Liver (tissue), 9 donors: ENCODE measurements around the gene NET1. TPM values are rescaled to one million over a fixed set of nuclear protein-coding genes. Genes with fewer than 3 reads are reported as not detected.

ENCODE experiments used
- DNase-seq: peaks from one replicate; pipeline ENCODE4 v3.0.0-alpha.2; 2017; ENCODE audit warnings: low spot score
- H3K27ac ChIP-seq, 2 donors: one replicate each; pipeline ENCODE4 v1.7.0; 2013; ENCODE audit warnings: inconsistent platforms in 2 of 2, low read length in 2 of 2, control low read depth in 1 of 2, low read depth in 1 of 2, mild to moderate bottlenecking in 1 of 2
- H3K27me3 ChIP-seq, 4 donors: one replicate each; pipeline versions ENCODE4 v1.6.1 to v1.7.0; 2013; ENCODE audit warnings: low read length in 3 of 4, inconsistent platforms in 1 of 4, mild to moderate bottlenecking in 1 of 4, moderate library complexity in 1 of 4; ENCODE audit not compliant: control insufficient read depth in 4 of 4, insufficient read depth in 4 of 4
- H3K36me3 ChIP-seq, 4 donors: one replicate each; pipeline versions ENCODE4 v1.6.1 to v1.7.0; 2013; ENCODE audit warnings: low read length in 3 of 4, mild to moderate bottlenecking in 3 of 4, low read depth in 1 of 4, moderate library complexity in 1 of 4; ENCODE audit not compliant: control insufficient read depth in 4 of 4, insufficient read depth in 3 of 4
- H3K4me1 ChIP-seq, 4 donors: one replicate each; pipeline versions ENCODE4 v1.6.1 to v1.7.0; 2013; ENCODE audit warnings: low read length in 3 of 4, mild to moderate bottlenecking in 3 of 4, moderate library complexity in 1 of 4; ENCODE audit not compliant: control insufficient read depth in 4 of 4, insufficient read depth in 4 of 4
- H3K4me3 ChIP-seq, 3 donors: one replicate each; pipeline versions ENCODE4 v1.6.1 to v1.7.0; 2013; ENCODE audit warnings: low read length in 3 of 3, control low read depth in 1 of 3, low read depth in 1 of 3, mild to moderate bottlenecking in 1 of 3
- H3K9ac ChIP-seq, 2 donors: one replicate each; pipeline ENCODE4 v1.7.0; 2013; ENCODE audit warnings: low read length in 2 of 2, mild to moderate bottlenecking in 2 of 2, moderate library complexity in 2 of 2, control low read depth in 1 of 2, low read depth in 1 of 2
- H3K9me3 ChIP-seq, 4 donors: one replicate each; pipeline versions ENCODE4 v1.6.1 to v1.7.0; 2013; ENCODE audit warnings: low read length in 3 of 4; ENCODE audit not compliant: control insufficient read depth in 4 of 4
- EGR1 ChIP-seq, 2 donors: IDR thresholded peaks; 2 replicates each; pipeline ENCODE4 v1.6.1; 2016 to 2018; ENCODE audit warnings: antibody characterized with exemption in 2 of 2, low read depth in 2 of 2
- FOXA2 ChIP-seq: IDR thresholded peaks from 2 replicates; pipeline ENCODE4 v1.6.1; 2016; ENCODE audit warnings: antibody characterized with exemption
- HNF4A ChIP-seq, 2 donors: conservative IDR thresholded peaks; 2 replicates each; pipeline ENCODE4 v1.6.1; 2016; ENCODE audit warnings: antibody characterized with exemption in 2 of 2, mild to moderate bottlenecking in 2 of 2
- HNF4G ChIP-seq: IDR thresholded peaks from 2 replicates; pipeline ENCODE4 v1.6.1; 2016; ENCODE audit warnings: antibody characterized with exemption
- NR2F2 ChIP-seq: IDR thresholded peaks from 2 replicates; pipeline ENCODE4 v1.6.1; 2016; ENCODE audit warnings: antibody characterized with exemption
- RAD21 ChIP-seq, 2 donors: IDR thresholded peaks; 2 replicates each; pipeline ENCODE4 v1.6.1; 2016; ENCODE audit warnings: antibody characterized with exemption in 2 of 2, mild to moderate bottlenecking in 2 of 2
- RXRA ChIP-seq, 2 donors: IDR thresholded peaks; 2 replicates each; pipeline ENCODE4 v1.6.1; 2017 to 2018; ENCODE audit warnings: antibody characterized with exemption in 2 of 2, mild to moderate bottlenecking in 1 of 2
- SP1 ChIP-seq: IDR thresholded peaks from 2 replicates; pipeline ENCODE4 v1.6.1; 2018; ENCODE audit warnings: antibody characterized with exemption, mild to moderate bottlenecking
- TAF1 ChIP-seq: conservative IDR thresholded peaks from 2 replicates; pipeline ENCODE4 v1.6.1; 2016; ENCODE audit warnings: antibody characterized with exemption, mild to moderate bottlenecking
- YY1 ChIP-seq: IDR thresholded peaks from 2 replicates; pipeline ENCODE4 v1.6.1; 2016; ENCODE audit warnings: antibody characterized with exemption, mild to moderate bottlenecking
- WGBS: extraction: QIAGEN DNeasy Blood & Tissue Kit; methylation state at CpG from one replicate; pipeline ENCODE4 v1.1.7; 2013; 5-methylcytosine and 5-hydroxymethylcytosine counted together
- polyA plus RNA-seq, 2 donors: library from polyadenylated mRNA; stranded (reverse) in 1 of 2; unstranded in 1 of 2; fragments of 200-250 nt in 1 of 2; fragments of >200 nt in 1 of 2; fragmentation: Nextera tagmentation in 1 of 2; extraction: Ambion mirVana in 1 of 2; gene quantifications; one replicate each; pipeline versions ENCODE4 v1.2.1 to v1.2.3, GENCODE V29; 2013 to 2015
- total RNA-seq, 2 donors: library from RNA; depleted of rRNA; stranded (reverse); fragments of >200 nt; gene quantifications; one replicate each; pipeline ENCODE4 v1.2.3, GENCODE V29; 2014
- TF ChIP-seq, protein P1 (sequence below): fragments of 150-350 bp; IDR thresholded peaks from 2 replicates; pipeline ENCODE4 v1.5.1; 2017; ENCODE audit warnings: improper control_type of control experiment, low read depth, low read length; ENCODE audit not compliant: missing input control
- TF ChIP-seq, protein P2 (sequence below): IDR thresholded peaks from 2 replicates; pipeline ENCODE4 v1.6.1; 2016; ENCODE audit warnings: antibody characterized with exemption
- TF ChIP-seq, protein P3 (sequence below): IDR thresholded peaks from 2 replicates; pipeline ENCODE4 v1.6.1; 2016; ENCODE audit warnings: antibody characterized with exemption, mild to moderate bottlenecking
- TF ChIP-seq, protein P4 (sequence below): IDR thresholded peaks from 2 replicates; pipeline ENCODE4 v1.6.1; 2016; ENCODE audit warnings: antibody characterized with exemption
- donor health status: healthy.
- donor health status: healthy.
- donor health status: healthy.
- donor health status: healthy.
- donor health status: healthy.

Gene NET1
- total and polyA plus RNA-seq, 4 donors, result 16.2 to 38.6 (median 25.6) TPM

DNA sequence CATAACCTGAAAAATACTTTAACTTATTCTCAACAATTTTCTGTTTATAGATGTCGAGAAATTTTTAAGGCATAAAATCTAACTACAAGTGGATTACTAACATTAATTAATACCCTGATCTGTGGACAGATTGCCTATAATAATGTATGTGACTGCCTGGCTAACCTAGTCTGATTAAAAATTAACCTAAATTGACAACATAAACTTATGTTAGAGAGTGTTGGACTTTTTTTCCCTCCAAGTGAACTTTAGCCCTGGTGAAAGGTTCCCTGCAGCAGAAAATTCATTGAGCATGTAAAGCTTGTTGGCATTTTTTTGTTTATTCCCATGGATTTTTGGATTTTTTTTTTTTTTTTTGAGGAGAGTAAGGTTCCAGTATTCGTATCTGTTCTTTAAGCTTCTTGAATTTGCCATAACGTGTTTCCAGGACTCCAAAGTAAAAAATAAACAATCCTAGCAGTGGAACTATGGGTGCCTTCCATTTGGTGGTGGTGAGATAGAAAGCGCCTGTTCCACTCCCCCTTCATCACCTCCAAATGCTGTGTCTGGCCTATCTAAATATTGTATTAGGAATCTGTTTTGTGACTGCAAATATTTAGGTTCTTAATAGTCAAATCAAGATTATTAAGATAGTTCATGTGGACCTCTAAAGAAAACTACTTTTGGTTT is 36.1 kb downstream of the NET1 start (continued):
- TF ChIP-seq, protein P1, sequence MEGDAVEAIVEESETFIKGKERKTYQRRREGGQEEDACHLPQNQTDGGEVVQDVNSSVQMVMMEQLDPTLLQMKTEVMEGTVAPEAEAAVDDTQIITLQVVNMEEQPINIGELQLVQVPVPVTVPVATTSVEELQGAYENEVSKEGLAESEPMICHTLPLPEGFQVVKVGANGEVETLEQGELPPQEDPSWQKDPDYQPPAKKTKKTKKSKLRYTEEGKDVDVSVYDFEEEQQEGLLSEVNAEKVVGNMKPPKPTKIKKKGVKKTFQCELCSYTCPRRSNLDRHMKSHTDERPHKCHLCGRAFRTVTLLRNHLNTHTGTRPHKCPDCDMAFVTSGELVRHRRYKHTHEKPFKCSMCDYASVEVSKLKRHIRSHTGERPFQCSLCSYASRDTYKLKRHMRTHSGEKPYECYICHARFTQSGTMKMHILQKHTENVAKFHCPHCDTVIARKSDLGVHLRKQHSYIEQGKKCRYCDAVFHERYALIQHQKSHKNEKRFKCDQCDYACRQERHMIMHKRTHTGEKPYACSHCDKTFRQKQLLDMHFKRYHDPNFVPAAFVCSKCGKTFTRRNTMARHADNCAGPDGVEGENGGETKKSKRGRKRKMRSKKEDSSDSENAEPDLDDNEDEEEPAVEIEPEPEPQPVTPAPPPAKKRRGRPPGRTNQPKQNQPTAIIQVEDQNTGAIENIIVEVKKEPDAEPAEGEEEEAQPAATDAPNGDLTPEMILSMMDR, result no peak

DNA sequence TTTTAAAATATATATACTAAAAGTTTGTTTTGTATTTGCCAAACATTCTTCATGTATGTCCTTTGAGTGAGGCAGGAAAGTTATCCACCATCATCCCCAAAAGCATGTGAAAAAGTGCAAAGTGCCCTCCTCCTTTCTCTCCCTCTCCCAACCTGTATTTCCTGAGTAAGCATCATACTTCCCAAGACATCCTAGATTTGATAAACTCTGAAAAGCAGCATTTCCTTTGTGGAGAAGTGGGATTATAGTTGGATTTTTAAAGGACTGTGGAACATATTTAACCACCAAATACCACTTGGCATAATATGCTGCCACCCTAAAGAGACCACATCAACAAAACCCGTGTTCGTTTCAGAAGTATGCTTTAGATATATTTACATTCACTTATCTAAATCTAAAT is 36.9 kb downstream of the NET1 start:
- TF ChIP-seq, protein P2, sequence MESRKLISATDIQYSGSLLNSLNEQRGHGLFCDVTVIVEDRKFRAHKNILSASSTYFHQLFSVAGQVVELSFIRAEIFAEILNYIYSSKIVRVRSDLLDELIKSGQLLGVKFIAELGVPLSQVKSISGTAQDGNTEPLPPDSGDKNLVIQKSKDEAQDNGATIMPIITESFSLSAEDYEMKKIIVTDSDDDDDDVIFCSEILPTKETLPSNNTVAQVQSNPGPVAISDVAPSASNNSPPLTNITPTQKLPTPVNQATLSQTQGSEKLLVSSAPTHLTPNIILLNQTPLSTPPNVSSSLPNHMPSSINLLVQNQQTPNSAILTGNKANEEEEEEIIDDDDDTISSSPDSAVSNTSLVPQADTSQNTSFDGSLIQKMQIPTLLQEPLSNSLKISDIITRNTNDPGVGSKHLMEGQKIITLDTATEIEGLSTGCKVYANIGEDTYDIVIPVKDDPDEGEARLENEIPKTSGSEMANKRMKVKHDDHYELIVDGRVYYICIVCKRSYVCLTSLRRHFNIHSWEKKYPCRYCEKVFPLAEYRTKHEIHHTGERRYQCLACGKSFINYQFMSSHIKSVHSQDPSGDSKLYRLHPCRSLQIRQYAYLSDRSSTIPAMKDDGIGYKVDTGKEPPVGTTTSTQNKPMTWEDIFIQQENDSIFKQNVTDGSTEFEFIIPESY, result no peak
- TF ChIP-seq HNF4A (conservative IDR thresholded peaks at IDR 0.05) (no peak), HNF4G (no peak)
- TF ChIP-seq, protein P1, result no peak
- TF ChIP-seq, protein P3, sequence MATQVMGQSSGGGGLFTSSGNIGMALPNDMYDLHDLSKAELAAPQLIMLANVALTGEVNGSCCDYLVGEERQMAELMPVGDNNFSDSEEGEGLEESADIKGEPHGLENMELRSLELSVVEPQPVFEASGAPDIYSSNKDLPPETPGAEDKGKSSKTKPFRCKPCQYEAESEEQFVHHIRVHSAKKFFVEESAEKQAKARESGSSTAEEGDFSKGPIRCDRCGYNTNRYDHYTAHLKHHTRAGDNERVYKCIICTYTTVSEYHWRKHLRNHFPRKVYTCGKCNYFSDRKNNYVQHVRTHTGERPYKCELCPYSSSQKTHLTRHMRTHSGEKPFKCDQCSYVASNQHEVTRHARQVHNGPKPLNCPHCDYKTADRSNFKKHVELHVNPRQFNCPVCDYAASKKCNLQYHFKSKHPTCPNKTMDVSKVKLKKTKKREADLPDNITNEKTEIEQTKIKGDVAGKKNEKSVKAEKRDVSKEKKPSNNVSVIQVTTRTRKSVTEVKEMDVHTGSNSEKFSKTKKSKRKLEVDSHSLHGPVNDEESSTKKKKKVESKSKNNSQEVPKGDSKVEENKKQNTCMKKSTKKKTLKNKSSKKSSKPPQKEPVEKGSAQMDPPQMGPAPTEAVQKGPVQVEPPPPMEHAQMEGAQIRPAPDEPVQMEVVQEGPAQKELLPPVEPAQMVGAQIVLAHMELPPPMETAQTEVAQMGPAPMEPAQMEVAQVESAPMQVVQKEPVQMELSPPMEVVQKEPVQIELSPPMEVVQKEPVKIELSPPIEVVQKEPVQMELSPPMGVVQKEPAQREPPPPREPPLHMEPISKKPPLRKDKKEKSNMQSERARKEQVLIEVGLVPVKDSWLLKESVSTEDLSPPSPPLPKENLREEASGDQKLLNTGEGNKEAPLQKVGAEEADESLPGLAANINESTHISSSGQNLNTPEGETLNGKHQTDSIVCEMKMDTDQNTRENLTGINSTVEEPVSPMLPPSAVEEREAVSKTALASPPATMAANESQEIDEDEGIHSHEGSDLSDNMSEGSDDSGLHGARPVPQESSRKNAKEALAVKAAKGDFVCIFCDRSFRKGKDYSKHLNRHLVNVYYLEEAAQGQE, result no peak
- no peak for DNase-seq
- peaks cover 0 to 22% (median 9%) of the 10 kb centered on the region in 4 donors for H3K4me1 ChIP-seq
- peak overlapping the region; percentile 92 to 100 for H3K9ac ChIP-seq
- peak overlapping the region in 2 of 3 donors; percentile 45 to 83 for H3K4me3 ChIP-seq
- 14% methylated on average over 2 of the region's 2 CpGs for WGBS
- H3K36me3 ChIP-seq, result peaks cover 1 to 22% (median 18%) of the 10 kb centered on the region in 4 donors
- no peaks in the 10 kb centered on the region for H3K9me3 ChIP-seq
- peak overlapping the region; percentile 80 to 81 for H3K27ac ChIP-seq
- no peaks in the 10 kb centered on the region for H3K27me3 ChIP-seq

DNA sequence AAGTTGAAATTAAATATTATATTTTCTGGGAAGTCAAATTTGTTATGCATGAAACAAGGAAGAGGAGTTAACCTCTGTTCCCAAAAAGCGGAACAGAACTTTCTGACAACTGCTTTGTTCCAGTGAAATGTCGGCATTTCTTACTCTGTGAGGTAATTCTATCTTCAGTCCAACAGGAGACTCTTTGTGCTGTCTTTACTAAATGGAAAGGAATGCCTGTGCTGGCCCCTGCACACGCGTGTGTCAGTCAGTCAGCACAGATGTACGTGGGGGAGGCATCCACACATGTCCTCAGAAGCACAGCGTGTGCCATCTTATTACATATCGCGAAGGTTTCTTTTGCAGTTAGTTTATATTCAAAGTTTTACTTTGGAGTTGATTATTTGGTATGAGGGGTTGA is 37.5 kb downstream of the NET1 start:
- H3K27ac ChIP-seq, result peak overlapping the region; percentile 45 to 81
- H3K9me3 ChIP-seq, result no peaks in the 10 kb centered on the region
- peaks cover 1 to 28% (median 24%) of the 10 kb centered on the region in 4 donors for H3K36me3 ChIP-seq
- peak overlapping the region; percentile 92 to 100 for H3K9ac ChIP-seq
- TF ChIP-seq SP1 (no peak), EGR1 (IDR thresholded peaks at IDR 0.05; ENCODE audit: low read depth in 2 of 2) (no peak), NR2F2 (no peak), HNF4A (conservative IDR thresholded peaks at IDR 0.05) (no peak), TAF1 (no peak), RXRA (IDR thresholded peaks at IDR 0.05) (no peak), YY1 (peak; percentile 46), FOXA2 (no peak), RAD21 (IDR thresholded peaks at IDR 0.05) (peak; percentile 18 to 31)
- TF ChIP-seq, protein P2, result no peak
- TF ChIP-seq, protein P4, sequence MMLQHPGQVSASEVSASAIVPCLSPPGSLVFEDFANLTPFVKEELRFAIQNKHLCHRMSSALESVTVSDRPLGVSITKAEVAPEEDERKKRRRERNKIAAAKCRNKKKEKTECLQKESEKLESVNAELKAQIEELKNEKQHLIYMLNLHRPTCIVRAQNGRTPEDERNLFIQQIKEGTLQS, result no peak
- DNase-seq, result no peak
- H3K27me3 ChIP-seq, result no peaks in the 10 kb centered on the region
- peak overlapping the region in 2 of 3 donors; percentile 10 to 13 for H3K4me3 ChIP-seq
- 25% methylated on average over 8 of the region's 8 CpGs for WGBS
- peaks cover 0 to 22% (median 9%) of the 10 kb centered on the region in 4 donors for H3K4me1 ChIP-seq
